T1000 (cell line): Measurements from ENCODE around the gene NHSL2.

Experiments used
- DNase-seq: peaks from one replicate; lab custom pipeline; 2025; ENCODE audit warnings: mixed read lengths; lab: John Stamatoyannopoulos, UW

The NHSL2 gene

GRCh38 chrX:72018277-72019112 lies 107.8 kb downstream of the NHSL2 start:
- DNase-seq = peak; percentile 80

- no peak for DNase-seq
These were observed 108.8 kb downstream of the NHSL2 start for GRCh38 chrX:72019487-72019886.

GRCh38 chrX:72020204-72020603 lies 109.6 kb downstream of the NHSL2 start:
- DNase-seq = no peak

GRCh38 chrX:72020788-72021187 lies 110.1 kb downstream of the NHSL2 start:
- DNase-seq = no peak

GRCh38 chrX:72021975-72022374 lies 111.3 kb downstream of the NHSL2 start:
- no peak for DNase-seq

GRCh38 chrX:72023071-72023470 lies 112.4 kb downstream of the NHSL2 start:
- no peak for DNase-seq

GRCh38 chrX:72025236-72025770 lies 114.7 kb downstream of the NHSL2 start:
- no peak for DNase-seq

- DNase-seq = no peak
These were observed 115.8 kb downstream of the NHSL2 start for GRCh38 chrX:72026341-72027023.

GRCh38 chrX:72027024-72027913 lies 116.6 kb downstream of the NHSL2 start:
- DNase-seq = no peak

GRCh38 chrX:72027914-72028307 lies 117.3 kb downstream of the NHSL2 start:
- no peak for DNase-seq

- DNase-seq = no peak
These were observed 118.2 kb downstream of the NHSL2 start for GRCh38 chrX:72028701-72029470.

- no peak for DNase-seq
These were observed 119.1 kb downstream of the NHSL2 start for GRCh38 chrX:72029483-72030411.

GRCh38 chrX:72030431-72030830 lies 119.8 kb downstream of the NHSL2 start:
- no peak for DNase-seq

GRCh38 chrX:72031118-72031517 lies 120.5 kb downstream of the NHSL2 start:
- DNase-seq = no peak

GRCh38 chrX:72031634-72032033 lies 121.0 kb downstream of the NHSL2 start:
- no peak for DNase-seq

GRCh38 chrX:72037601-72038000 lies 127.0 kb downstream of the NHSL2 start:
- no peak for DNase-seq

- DNase-seq = no peak
These were observed 127.4 kb downstream of the NHSL2 start for GRCh38 chrX:72038016-72038415.

GRCh38 chrX:72038868-72039267 lies 128.2 kb downstream of the NHSL2 start:
- no peak for DNase-seq

GRCh38 chrX:72040506-72040905 lies 129.9 kb downstream of the NHSL2 start:
- no peak for DNase-seq

GRCh38 chrX:72041176-72041575 lies 130.5 kb downstream of the NHSL2 start:
- no peak for DNase-seq
